Neural progenitor cell (in vitro differentiated cells): ENCODE measurements around the gene ASH1L.

Experiments
- EZH2 ChIP-seq: fragments of 200-600 bp; sonication (generic); IDR thresholded peaks from 2 replicates; pipeline ENCODE4 v1.6.1; 2017; ENCODE audit warnings: antibody characterized with exemption, mild to moderate bottlenecking, moderate library complexity
- EZH2phosphoT487 ChIP-seq: fragments of 200-600 bp; sonication (generic); IDR thresholded peaks from 2 replicates; pipeline ENCODE4 v1.6.1; 2017; ENCODE audit warnings: antibody characterized with exemption
- TF ChIP-seq, protein P1 (sequence below): fragments of 200-600 bp; sonication (generic); IDR thresholded peaks from 2 replicates; pipeline ENCODE4 v1.5.1; 2017; ENCODE audit warnings: antibody characterized with exemption, mild to moderate bottlenecking

GRCh38 chr1:155305881-155306391, 256.7 kb downstream of the ASH1L start:
- TF ChIP-seq, protein P1, sequence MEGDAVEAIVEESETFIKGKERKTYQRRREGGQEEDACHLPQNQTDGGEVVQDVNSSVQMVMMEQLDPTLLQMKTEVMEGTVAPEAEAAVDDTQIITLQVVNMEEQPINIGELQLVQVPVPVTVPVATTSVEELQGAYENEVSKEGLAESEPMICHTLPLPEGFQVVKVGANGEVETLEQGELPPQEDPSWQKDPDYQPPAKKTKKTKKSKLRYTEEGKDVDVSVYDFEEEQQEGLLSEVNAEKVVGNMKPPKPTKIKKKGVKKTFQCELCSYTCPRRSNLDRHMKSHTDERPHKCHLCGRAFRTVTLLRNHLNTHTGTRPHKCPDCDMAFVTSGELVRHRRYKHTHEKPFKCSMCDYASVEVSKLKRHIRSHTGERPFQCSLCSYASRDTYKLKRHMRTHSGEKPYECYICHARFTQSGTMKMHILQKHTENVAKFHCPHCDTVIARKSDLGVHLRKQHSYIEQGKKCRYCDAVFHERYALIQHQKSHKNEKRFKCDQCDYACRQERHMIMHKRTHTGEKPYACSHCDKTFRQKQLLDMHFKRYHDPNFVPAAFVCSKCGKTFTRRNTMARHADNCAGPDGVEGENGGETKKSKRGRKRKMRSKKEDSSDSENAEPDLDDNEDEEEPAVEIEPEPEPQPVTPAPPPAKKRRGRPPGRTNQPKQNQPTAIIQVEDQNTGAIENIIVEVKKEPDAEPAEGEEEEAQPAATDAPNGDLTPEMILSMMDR: no peak
- TF ChIP-seq EZH2: no peak
- TF ChIP-seq EZH2phosphoT487: no peak
